ENCODE measurements around the gene S100A3.
"Not testable (repeated sequence)": the region's sequence is repeated elsewhere in the genome, so short reads cannot be mapped to it uniquely, and the experiment has no call there.

Gene S100A3

DNA sequence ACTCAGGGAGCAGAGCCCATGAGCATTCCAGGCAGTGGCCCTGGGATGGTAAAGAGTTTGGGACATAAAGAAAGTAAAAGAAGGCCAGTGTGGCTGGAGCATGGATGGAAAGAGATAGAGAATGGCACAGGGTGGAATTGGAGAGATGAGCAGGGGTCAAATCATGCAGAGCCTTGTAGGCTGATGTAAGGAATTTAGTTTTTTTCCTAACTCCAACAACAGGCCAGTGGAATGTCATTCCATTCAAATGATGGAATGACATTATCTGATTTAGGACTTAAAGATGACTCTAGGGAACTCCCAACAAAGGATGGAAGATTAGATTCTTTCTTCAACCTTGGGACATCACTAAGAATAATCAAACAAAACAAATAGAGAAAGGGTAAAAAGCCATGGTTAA, 29.4 kb upstream of the S100A3 start:
- Mint-ChIP-seq H3K27me3 (peaks cover 21 to 32% of the 10 kb centered on the region in 2 donors), H3K4me3 (no peak overlapping the region), H3K36me3 (ENCODE audit: insufficient read depth) (peaks cover 4% of the 10 kb centered on the region), H3K4me1 (ENCODE audit: low read depth in 2 of 2) (no peaks in the 10 kb centered on the region), H3K9me3 (no peaks in the 10 kb centered on the region), H3K27ac (no peak overlapping the region)
- ATAC-seq (replicated peaks) (no peak), DNase-seq (no peak)

DNA sequence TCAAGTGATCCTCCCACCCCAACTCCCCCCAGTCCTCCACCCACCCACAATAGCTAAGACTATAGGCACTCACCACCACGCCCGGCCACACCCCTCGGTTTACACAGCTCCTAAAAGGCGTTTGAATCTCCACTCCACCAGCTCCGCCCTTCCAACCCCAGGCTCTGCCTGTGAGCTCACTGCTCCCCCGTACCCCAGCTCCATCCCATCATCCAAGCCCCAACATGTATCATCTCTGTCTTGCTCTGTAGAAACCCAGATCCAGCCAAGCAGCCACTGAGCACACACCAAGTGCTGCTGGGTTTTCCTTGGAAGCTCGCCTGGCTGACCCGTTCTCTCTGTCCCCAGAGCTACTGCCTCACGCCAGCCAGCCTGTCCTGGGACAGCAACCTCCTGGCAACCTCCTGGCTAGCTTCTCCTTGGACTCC, 28.6 kb upstream of the S100A3 start:
- H3K27me3 Mint-ChIP-seq, result peaks cover 21 to 32% of the 10 kb centered on the region in 2 donors
- DNase-seq (no peak), ATAC-seq (replicated peaks) (no peak)
- H3K4me1 Mint-ChIP-seq (ENCODE audit: low read depth in 2 of 2), result no peaks in the 10 kb centered on the region
- no peak overlapping the region for H3K27ac Mint-ChIP-seq
- H3K36me3 Mint-ChIP-seq (ENCODE audit: insufficient read depth), result peaks cover 4% of the 10 kb centered on the region
- H3K4me3 Mint-ChIP-seq, result no peak overlapping the region
- no peaks in the 10 kb centered on the region for H3K9me3 Mint-ChIP-seq

DNA sequence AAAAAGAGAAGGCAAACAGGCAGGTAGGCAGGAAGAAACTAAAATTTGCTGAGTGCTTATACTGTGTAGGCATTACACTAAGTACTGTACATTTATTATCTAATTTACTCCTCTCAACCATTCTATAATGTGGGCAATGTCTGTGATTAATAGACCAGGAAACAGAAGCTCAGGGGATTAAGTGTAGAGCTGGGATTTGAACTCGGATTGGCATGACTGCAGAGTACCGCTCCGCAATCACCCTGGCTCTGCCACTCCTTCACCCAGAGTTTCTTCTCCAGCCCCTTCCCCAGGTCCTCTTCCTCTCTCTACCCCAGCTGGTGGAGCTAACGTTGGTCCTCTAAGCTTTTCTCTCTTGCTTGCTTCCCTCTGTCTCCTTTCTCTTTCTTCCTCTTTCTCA, 28.1 kb upstream of the S100A3 start:
- Mint-ChIP-seq H3K27me3 (peaks cover 21 to 32% of the 10 kb centered on the region in 2 donors), H3K9me3 (no peaks in the 10 kb centered on the region), H3K27ac (no peak overlapping the region), H3K36me3 (ENCODE audit: insufficient read depth) (peaks cover 4% of the 10 kb centered on the region), H3K4me1 (ENCODE audit: low read depth in 2 of 2) (no peaks in the 10 kb centered on the region), H3K4me3 (no peak overlapping the region)
- no peak for DNase-seq
- no peak for ATAC-seq (replicated peaks)

DNA sequence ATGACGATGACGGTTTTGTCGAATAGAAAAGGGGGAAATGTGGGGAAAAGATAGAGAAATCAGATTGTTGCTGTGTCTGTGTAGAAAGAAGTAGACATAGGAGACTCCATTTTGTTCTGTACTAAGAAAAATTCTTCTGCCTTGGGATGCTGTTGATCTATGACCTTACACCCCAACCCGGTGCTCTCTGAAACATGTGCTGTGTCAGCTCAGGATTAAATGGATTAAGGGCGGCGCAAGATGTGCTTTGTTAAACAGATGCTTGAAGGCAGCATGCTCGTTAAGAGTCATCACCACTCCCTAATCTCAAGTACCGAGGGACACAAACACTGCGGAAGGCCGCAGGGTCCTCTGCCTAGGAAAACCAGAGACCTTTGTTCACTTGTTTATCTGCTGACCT, 26.4 kb upstream of the S100A3 start:
- H3K27ac Mint-ChIP-seq; H3K4me1 Mint-ChIP-seq (ENCODE audit: low read depth in 2 of 2); DNase-seq; H3K4me3 Mint-ChIP-seq; H3K9me3 Mint-ChIP-seq; ATAC-seq (replicated peaks); H3K36me3 Mint-ChIP-seq (ENCODE audit: insufficient read depth): not testable (repeated sequence)
- H3K27me3 Mint-ChIP-seq, result peaks cover 33 to 48% of the 10 kb centered on the region in 2 donors

DNA sequence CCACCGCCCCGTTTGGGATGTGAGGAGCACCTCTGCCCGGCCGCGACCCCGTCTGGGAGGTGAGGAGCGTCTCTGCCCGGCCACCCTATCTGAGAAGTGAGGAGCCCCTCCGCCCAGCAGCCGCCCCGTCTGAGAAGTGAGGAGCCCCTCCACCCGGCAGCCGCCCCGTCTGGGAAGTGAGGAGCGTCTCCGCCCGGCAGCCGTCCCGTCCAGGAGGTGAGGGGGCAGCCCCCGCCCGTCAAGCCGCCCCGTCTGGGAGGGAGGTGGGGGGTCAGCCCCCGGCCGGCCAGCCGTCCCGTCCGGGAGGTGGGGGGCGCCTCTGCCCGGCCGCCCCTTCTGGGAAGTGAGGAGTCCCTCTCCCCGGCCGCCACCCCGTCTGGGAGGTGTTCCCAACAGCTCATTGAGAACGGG, 26.0 kb upstream of the S100A3 start:
- H3K36me3 Mint-ChIP-seq (ENCODE audit: insufficient read depth); H3K4me3 Mint-ChIP-seq; ATAC-seq (replicated peaks); H3K27ac Mint-ChIP-seq; DNase-seq; H3K4me1 Mint-ChIP-seq (ENCODE audit: low read depth in 2 of 2); H3K9me3 Mint-ChIP-seq: not testable (repeated sequence)
- peaks cover 35 to 49% of the 10 kb centered on the region in 2 donors for H3K27me3 Mint-ChIP-seq

DNA sequence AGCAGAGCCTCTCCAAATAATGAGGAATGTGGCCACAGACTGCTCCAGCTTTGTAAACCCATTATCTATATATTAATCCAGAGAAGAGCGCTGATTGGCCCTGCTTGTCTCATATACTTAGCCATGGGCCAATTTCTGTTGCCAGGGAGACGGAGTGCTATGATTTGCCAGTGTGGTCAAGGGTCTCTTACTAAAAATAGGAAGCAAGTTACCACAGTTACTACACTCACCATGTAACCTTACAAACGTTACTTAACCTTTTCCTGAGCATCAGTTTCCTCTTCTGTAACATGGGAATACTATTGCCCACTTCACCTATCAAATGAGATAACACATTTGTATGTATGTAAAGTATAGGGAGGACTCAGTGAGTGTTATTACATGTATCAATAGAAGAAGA, 24.3 kb upstream of the S100A3 start:
- Mint-ChIP-seq H3K27me3 (peaks cover 23 to 43% of the 10 kb centered on the region in 2 donors), H3K4me1 (ENCODE audit: low read depth in 2 of 2) (peaks cover 5% of the 10 kb centered on the region in 2 donors), H3K36me3 (ENCODE audit: insufficient read depth) (peaks cover 4% of the 10 kb centered on the region), H3K27ac (no peak overlapping the region), H3K4me3 (no peak overlapping the region), H3K9me3 (no peaks in the 10 kb centered on the region)
- no peak for DNase-seq
- no peak for ATAC-seq (replicated peaks)

DNA sequence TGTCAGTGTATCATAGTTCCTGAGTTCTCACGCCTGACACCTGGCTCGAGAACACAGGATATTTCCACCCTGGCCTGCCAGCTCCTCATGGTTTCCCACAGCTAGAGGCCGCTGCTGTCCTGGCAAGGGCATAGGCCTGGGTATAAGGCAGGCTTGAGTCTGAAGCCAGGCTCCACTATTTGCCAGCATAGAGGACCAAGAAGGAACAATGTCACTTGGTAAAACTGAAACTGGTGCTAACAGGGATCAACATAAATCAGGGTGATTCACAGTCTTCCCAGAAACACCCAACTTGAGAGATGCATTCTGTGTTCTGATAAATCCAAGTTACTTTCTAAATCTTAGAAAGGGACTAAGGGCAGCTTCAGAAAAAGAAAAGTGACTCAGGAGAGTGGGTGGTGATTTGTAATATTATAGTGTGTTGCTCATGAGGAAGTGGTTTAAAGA, 23.5 kb upstream of the S100A3 start:
- peaks cover 16 to 35% of the 10 kb centered on the region in 2 donors for H3K27me3 Mint-ChIP-seq
- no peak overlapping the region for H3K4me3 Mint-ChIP-seq
- DNase-seq, result peak in 2 of 3 experiments; percentile 18 to 21
- H3K4me1 Mint-ChIP-seq (ENCODE audit: low read depth in 2 of 2), result peaks cover 10 to 11% of the 10 kb centered on the region in 2 donors
- peaks cover 6% of the 10 kb centered on the region for H3K36me3 Mint-ChIP-seq (ENCODE audit: insufficient read depth)
- H3K9me3 Mint-ChIP-seq, result no peaks in the 10 kb centered on the region
- H3K27ac Mint-ChIP-seq, result no peak overlapping the region
- ATAC-seq (replicated peaks), result peak; percentile 66

DNA sequence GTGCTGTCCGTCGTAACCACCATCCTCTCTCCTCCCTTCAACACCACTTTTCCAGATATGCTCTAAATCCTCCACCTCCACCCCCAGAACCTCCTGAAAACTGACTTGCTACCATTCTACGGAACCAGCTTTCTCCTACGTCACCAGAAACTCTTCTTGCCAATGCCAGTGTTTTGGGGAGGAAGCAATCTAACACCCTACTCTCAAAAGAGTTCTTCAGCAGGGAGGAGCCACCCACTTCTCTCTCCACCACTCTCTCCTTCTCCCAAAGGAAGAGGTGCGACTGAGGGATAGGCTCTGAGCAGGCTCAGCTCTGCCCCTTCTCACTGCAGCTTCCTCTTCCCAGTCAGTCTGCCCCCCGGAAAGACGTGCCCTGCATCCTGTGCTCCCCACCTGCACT, 22.6 kb upstream of the S100A3 start:
- Mint-ChIP-seq H3K27ac (no peak overlapping the region), H3K4me3 (no peak overlapping the region), H3K9me3 (no peaks in the 10 kb centered on the region), H3K4me1 (ENCODE audit: low read depth in 2 of 2) (peaks cover 15 to 16% of the 10 kb centered on the region in 2 donors), H3K36me3 (ENCODE audit: insufficient read depth) (peaks cover 6% of the 10 kb centered on the region), H3K27me3 (peaks cover 14 to 26% of the 10 kb centered on the region in 2 donors)
- DNase-seq (no peak), ATAC-seq (replicated peaks) (no peak)

DNA sequence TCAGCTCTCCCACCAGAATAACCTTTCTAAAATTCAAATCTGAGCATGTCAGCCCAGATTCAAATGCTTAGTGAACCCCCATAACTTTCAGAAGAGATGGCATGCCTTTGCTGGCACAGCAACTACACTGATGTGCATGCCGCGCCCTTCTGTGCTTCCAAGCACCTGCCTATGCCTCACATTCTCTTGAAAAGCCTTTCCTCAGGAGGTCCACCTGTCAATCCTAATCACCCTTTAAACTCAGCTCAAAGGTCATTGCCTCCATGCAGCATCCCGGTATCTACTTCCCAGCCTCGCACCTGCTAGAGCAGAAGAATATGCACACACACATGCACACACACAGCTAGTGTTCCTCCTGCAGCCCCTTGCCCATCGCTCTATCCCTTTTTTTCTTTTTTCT, 21.8 kb upstream of the S100A3 start:
- DNase-seq (no peak), ATAC-seq (replicated peaks) (no peak)
- no peaks in the 10 kb centered on the region for H3K9me3 Mint-ChIP-seq
- H3K27ac Mint-ChIP-seq, result no peak overlapping the region
- H3K27me3 Mint-ChIP-seq, result peaks cover 14 to 22% of the 10 kb centered on the region in 2 donors
- peaks cover 22 to 23% of the 10 kb centered on the region in 2 donors for H3K4me1 Mint-ChIP-seq (ENCODE audit: low read depth in 2 of 2)
- H3K4me3 Mint-ChIP-seq, result no peak overlapping the region
- H3K36me3 Mint-ChIP-seq (ENCODE audit: insufficient read depth), result peaks cover 3% of the 10 kb centered on the region

DNA sequence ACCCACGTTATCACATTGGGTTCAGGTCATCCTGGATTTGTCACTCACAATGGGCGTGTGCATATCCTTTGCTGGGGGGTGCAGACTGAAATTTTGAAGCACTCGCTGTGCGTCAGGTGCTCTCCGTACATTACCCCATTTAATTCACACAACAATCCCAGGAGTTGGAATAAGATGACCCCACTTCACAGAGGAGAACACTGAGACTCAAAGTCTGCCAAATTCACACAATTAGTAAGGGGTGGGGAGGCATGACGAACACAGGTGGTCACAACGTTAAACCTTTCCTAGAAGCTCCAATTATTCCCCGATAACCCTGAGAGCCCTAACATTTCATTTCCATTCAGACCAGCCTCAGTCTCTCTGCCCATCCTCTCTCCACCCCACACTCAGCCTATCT, 20.4 kb upstream of the S100A3 start:
- Mint-ChIP-seq H3K27ac (peak overlapping the region in 1 of 2 donors; percentile 20), H3K4me3 (no peak overlapping the region), H3K27me3 (peaks cover 14 to 22% of the 10 kb centered on the region in 2 donors), H3K4me1 (ENCODE audit: low read depth in 2 of 2) (peaks cover 26 to 27% of the 10 kb centered on the region in 2 donors), H3K9me3 (no peaks in the 10 kb centered on the region), H3K36me3 (ENCODE audit: insufficient read depth) (peaks cover 3% of the 10 kb centered on the region)
- DNase-seq (no peak), ATAC-seq (replicated peaks) (no peak)

DNA sequence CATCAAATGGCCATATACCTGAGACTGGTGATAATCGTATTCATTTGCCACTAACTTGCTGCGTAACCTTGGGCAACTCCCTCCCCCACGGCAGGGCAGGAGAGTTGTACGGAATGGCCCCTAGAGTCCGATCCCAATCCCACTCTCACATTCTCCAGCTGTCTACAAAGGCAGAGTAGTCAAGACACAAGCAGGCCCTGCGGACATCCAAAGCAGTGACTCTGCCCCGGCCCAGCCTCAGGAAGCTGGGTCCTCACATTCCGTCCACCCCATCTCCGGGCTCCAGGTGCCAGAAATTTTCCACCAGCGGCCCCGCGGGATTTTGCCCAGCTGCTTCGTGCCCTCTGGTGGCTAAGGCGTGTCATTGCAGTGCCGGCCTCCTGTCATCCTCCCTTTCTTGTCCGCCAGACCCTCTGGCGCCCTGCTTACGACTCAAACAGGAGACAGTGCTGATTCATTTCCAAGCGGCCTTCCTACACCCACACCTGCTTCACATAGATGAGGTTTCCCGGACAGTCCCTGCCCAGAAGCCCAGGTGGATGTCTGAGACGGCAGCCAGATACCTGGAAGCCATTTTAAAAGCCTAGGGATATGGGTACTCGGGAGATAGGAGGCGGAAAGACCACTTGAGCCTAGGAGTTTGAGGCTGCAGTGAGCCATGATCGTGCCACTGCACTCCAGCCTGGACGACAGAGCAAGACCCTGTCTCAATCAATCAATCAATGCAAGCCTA, 19.5 kb upstream of the S100A3 start:
- Mint-ChIP-seq H3K4me1 (ENCODE audit: low read depth in 2 of 2) (peaks cover 26 to 27% of the 10 kb centered on the region in 2 donors), H3K27me3 (peaks cover 14 to 22% of the 10 kb centered on the region in 2 donors), H3K27ac (peak overlapping the region; percentile 20 to 86), H3K9me3 (no peaks in the 10 kb centered on the region), H3K4me3 (peak overlapping the region; percentile 23 to 64), H3K36me3 (ENCODE audit: insufficient read depth) (peaks cover 3% of the 10 kb centered on the region)
- ATAC-seq (replicated peaks), result peak; percentile 44
- peak; percentile 77 to 81 (median 80) for DNase-seq

DNA sequence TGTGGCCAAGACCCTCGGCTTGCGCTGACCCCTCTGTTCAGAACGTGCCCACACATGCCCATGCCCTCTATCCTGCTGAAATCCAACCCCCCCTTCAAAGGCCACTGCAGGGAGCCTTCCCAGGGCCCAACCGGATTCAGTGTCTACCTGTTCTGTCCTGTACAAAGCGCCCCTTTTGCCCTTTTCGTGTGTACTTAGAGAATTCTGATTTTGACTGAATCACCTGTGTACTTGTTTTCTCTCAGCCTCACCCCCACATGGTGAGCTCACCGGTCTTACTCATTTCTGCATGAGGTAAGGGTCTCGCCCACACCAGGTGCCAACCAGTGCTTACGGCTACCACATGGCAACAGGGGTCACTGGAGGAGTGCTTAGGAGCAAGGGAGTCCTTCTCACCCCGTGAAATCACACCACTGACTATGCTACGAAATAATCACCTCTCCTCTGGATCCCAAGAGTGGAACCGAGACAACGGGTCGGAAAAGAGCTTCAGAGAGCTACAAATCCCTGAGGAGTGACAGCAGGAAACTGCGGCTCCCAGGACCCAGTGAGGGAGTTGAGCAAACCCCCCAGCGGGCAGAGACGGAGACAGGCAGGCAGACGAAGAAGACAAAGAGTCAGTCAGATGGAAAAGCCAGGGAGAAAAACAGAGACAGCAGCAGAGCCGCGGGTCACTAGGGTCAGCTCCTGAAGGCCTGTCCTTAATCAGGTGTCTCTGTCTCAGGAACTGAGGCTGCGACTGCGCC, 18.7 kb upstream of the S100A3 start:
- Mint-ChIP-seq H3K9me3 (no peaks in the 10 kb centered on the region), H3K4me3 (no peak overlapping the region), H3K27ac (peak overlapping the region; percentile 45 to 86), H3K36me3 (ENCODE audit: insufficient read depth) (peaks cover 3% of the 10 kb centered on the region), H3K27me3 (peaks cover 14 to 22% of the 10 kb centered on the region in 2 donors), H3K4me1 (ENCODE audit: low read depth in 2 of 2) (peaks cover 26 to 27% of the 10 kb centered on the region in 2 donors)
- ATAC-seq (replicated peaks), result no peak
- no peak for DNase-seq

DNA sequence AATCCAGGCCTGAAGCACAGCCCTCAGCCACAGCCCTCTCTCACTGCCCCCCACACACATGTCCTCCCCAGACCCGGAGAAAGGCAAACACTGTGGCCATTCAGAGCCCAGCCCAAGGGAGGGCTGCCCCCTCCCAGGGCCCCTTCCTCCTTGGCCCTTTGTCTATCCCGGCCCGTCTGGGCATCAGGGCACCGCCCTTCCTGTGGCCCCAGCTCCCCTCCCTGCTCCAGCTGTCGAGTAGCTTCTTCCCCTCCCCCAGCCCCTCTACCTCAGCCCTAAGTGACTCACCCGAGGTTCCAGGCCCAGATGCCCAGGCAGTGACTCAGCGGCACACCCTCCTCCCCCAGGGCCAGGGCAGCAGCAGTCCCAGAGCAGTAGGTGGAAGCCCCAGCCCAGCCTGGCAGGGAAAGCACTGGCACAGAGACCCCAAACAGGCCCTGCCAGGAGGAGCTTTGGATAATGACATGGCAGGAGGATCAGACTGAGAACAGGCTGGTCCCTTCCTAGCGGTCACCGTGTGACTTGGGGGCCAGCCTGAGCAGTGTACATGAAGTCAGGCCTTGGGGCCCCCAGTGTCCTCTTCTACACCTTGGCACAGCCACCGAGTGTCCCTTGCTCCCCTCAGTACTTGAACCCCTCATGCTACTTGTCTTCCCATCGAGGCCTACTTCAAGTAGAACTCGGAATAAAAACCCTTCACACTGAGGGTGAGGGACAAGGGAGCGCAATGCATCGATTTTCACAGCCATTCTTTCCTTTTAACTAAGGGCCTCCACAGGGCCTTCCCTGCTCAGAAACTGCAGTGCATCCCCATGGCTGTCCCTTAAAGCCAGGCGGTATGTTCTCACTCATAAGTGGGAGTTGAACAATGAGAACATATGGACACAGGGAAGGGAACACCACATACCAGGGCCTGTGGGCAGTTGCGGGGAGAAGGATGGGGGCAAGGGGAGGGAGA, 17.6 kb upstream of the S100A3 start:
- Mint-ChIP-seq H3K27ac (peak overlapping the region; percentile 88 to 97), H3K36me3 (ENCODE audit: insufficient read depth) (peaks cover 3% of the 10 kb centered on the region), H3K4me1 (ENCODE audit: low read depth in 2 of 2) (peaks cover 26 to 27% of the 10 kb centered on the region in 2 donors), H3K9me3 (no peaks in the 10 kb centered on the region), H3K4me3 (peak overlapping the region; percentile 51 to 65), H3K27me3 (peaks cover 11 to 19% of the 10 kb centered on the region in 2 donors)
- ATAC-seq (replicated peaks) (peak; percentile 90), DNase-seq (peak; percentile 41 to 60 (median 56))
